GM12878 (cell line): ENCODE results near the gene CHST14.

Experiments used
- CTCF ChIP-seq, 3 experiments: IDR thresholded peaks in 2 of 3; conservative IDR thresholded peaks in 1 of 3; 2 replicates each; pipeline ENCODE4 v1.5.1; 2011; ENCODE audit warnings: low read depth in 3 of 3, low read length in 3 of 3, mild to moderate bottlenecking in 3 of 3, control low read depth in 2 of 3, moderate library complexity in 2 of 3, inconsistent platforms in 1 of 3, mixed read lengths in 1 of 3; ENCODE audit not compliant: control insufficient read depth in 2 of 3, insufficient read depth in 1 of 3; ENCODE audit errors: extremely low read depth in 1 of 3
- E2F4 ChIP-seq: IDR thresholded peaks from 2 replicates; pipeline ENCODE4 v1.6.1; 2012; ENCODE audit warnings: low read depth, low read length, improper control_type of control experiment
- RAD21 ChIP-seq: IDR thresholded peaks from 2 replicates; pipeline ENCODE4 v1.6.1; 2011; ENCODE audit warnings: mild to moderate bottlenecking, low read depth, low read length, moderate library complexity; ENCODE audit not compliant: insufficient read depth
- RFX5 ChIP-seq: IDR thresholded peaks from 2 replicates; pipeline ENCODE4 v1.6.1; 2011; ENCODE audit warnings: low read depth, low read length, improper control_type of control experiment
- SP1 ChIP-seq: IDR thresholded peaks from one replicate; pipeline ENCODE4 v1.6.1; 2011; ENCODE audit warnings: low read depth, low read length
- SUZ12 ChIP-seq: fragments of 200-600 bp; sonication (generic); IDR thresholded peaks from one replicate; pipeline ENCODE4 v1.6.1; 2018; ENCODE audit warnings: antibody characterized with exemption, mild to moderate bottlenecking; ENCODE audit not compliant: unreplicated experiment
- YY1 ChIP-seq: IDR thresholded peaks from 2 replicates; pipeline ENCODE4 v1.6.1; 2011; ENCODE audit warnings: low read depth, mild to moderate bottlenecking, low read length
- ZNF274 ChIP-seq: IDR thresholded peaks from one replicate; pipeline ENCODE4 v1.8.0; 2011; ENCODE audit not compliant: insufficient read length, insufficient read depth

DNA sequence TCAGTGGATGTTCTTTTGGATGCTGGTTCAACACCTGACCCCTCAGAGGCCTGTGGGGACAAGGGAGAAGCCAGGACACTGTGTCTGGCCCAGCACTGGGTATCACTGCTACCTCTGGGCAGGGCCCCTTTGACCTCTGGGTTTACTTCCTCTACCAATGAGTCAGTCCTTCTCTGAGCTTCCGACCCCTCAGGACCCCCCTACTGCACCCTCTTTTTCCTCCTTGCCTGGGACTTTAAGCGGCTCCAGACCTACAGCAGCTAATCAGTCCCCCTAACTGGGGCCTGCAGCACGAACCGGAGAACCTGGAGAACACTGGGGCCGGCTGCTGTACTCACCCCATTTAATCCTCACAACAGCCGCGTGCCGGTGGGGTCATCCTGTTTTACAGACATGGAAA is 3.8 kb downstream of the CHST14 start:
- TF ChIP-seq CTCF (IDR thresholded peaks at IDR 0.05 in 2 of 3, conservative IDR thresholded peaks at IDR 0.05 in 1 of 3; ENCODE audit: control insufficient read depth in 2 of 3, extremely low read depth in 1 of 3, insufficient read depth in 1 of 3, low read depth in 3 of 3, low read length in 3 of 3) = no peak
- TF ChIP-seq RAD21 = no peak
- no peak for TF ChIP-seq RFX5
- TF ChIP-seq SUZ12 = no peak
- no peak for TF ChIP-seq ZNF274
- TF ChIP-seq E2F4 = no peak
- no peak for TF ChIP-seq SP1
- TF ChIP-seq YY1 = no peak
